Astrocyte (in vitro differentiated cells and primary cell): Measurements from ENCODE around the gene ANGPTL8.

ENCODE experiments used
- CTCF ChIP-seq: IDR thresholded peaks from 2 replicates; pipeline ENCODE4 v1.5.1; 2011; ENCODE audit warnings: low read depth, mild to moderate bottlenecking, inconsistent platforms, low read length, moderate library complexity; ENCODE audit not compliant: insufficient read depth
- EZH2 ChIP-seq: IDR thresholded peaks from 2 replicates; pipeline ENCODE4 v1.6.1; 2012; ENCODE audit warnings: mild to moderate bottlenecking, low read length, inconsistent platforms; ENCODE audit not compliant: insufficient read depth

DNA sequence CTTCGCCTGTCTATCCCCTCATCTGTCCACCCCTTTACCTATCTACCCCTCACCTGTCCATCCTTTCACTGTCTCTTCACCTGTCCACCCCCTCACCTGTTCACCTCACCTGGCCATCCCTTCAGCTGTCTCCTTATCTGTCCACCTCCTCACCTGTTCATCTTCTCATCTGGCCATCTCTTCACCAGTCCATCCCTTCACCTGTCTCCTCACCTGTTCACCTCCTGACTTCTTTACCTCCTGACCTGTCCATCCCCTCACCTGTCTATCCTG lies 28.8 kb upstream of the ANGPTL8 start:
- TF ChIP-seq CTCF (no peak), EZH2 (no peak)
